Thoracic aorta (tissue), 2 donors: ENCODE measurements around the gene CEACAM8. TPM values are rescaled to one million over a fixed set of nuclear protein-coding genes. Genes with fewer than 3 reads are reported as not detected.

Source experiments
- ATAC-seq: fragments of 150-250 bp; one replicate; pipeline ENCODE4 v1.8.0; 2017; ENCODE audit warnings: low read depth; ENCODE audit not compliant: insufficient number of reproducible peaks, low FRiP score
- DNase-seq: peaks from one replicate; pipeline ENCODE4 v3.0.0-alpha.2; 2020; ENCODE audit warnings: low spot score
- H3K27ac ChIP-seq, 2 donors: fragments of 200-600 bp; sonication (generic); 1 replicate in 1 of 2; 2 replicates in 1 of 2; pipeline ENCODE4 v1.5.1; 2016; ENCODE audit warnings: mild to moderate bottlenecking in 2 of 2, moderate library complexity in 2 of 2
- H3K27me3 ChIP-seq: fragments of 200-600 bp; sonication (generic); replicated peaks from 2 replicates; pipeline ENCODE4 v1.6.0; 2016; ENCODE audit warnings: mild to moderate bottlenecking; ENCODE audit not compliant: insufficient read depth
- H3K36me3 ChIP-seq: fragments of 200-600 bp; sonication (generic); one replicate; pipeline ENCODE4 v1.5.1; 2016
- H3K4me1 ChIP-seq, 2 donors: fragments of 200-600 bp; sonication (generic); 1 replicate in 1 of 2; 2 replicates in 1 of 2; pipeline versions ENCODE4 v1.5.1 to v1.6.0; 2016; ENCODE audit warnings: low read depth in 2 of 2, mild to moderate bottlenecking in 1 of 2; ENCODE audit not compliant: control insufficient read depth in 1 of 2
- H3K4me3 ChIP-seq: fragments of 200-600 bp; sonication (generic); 2 replicates; pipeline ENCODE4 v1.5.1; 2016; ENCODE audit warnings: mild to moderate bottlenecking
- H3K9me3 ChIP-seq: fragments of 200-600 bp; sonication (generic); 2 replicates; pipeline ENCODE4 v1.5.1; 2016
- total RNA-seq, 2 donors: library from RNA; depleted of rRNA; stranded (reverse); fragments of >200 nt; gene quantifications; one replicate each; pipeline versions ENCODE4 v1.1.0 to v1.2.3, GENCODE V29; 2016
- TF ChIP-seq, protein P1 (sequence below): fragments of 200-600 bp; sonication (generic); IDR thresholded peaks from one replicate; pipeline ENCODE4 v1.5.1; 2019; ENCODE audit warnings: antibody characterized with exemption

CEACAM8 gene
- total RNA-seq, 2 donors from 2014 or later: not detected

- ATAC-seq: no peak
Observed at GRCh38 chr19:42606660-42607351, 12.1 kb upstream of the CEACAM8 start.

GRCh38 chr19:42601811-42602443 lies 7.2 kb upstream of the CEACAM8 start:
- no peaks in the 10 kb centered on the region for H3K36me3 ChIP-seq
- no peak overlapping the region for H3K27ac ChIP-seq
- no peaks in the 10 kb centered on the region for H3K4me1 ChIP-seq
- TF ChIP-seq, protein P1, sequence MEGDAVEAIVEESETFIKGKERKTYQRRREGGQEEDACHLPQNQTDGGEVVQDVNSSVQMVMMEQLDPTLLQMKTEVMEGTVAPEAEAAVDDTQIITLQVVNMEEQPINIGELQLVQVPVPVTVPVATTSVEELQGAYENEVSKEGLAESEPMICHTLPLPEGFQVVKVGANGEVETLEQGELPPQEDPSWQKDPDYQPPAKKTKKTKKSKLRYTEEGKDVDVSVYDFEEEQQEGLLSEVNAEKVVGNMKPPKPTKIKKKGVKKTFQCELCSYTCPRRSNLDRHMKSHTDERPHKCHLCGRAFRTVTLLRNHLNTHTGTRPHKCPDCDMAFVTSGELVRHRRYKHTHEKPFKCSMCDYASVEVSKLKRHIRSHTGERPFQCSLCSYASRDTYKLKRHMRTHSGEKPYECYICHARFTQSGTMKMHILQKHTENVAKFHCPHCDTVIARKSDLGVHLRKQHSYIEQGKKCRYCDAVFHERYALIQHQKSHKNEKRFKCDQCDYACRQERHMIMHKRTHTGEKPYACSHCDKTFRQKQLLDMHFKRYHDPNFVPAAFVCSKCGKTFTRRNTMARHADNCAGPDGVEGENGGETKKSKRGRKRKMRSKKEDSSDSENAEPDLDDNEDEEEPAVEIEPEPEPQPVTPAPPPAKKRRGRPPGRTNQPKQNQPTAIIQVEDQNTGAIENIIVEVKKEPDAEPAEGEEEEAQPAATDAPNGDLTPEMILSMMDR: no peak
- DNase-seq: no peak
- H3K9me3 ChIP-seq: no peaks in the 10 kb centered on the region
- no peaks in the 10 kb centered on the region for H3K27me3 ChIP-seq
- ATAC-seq: no peak
- H3K4me3 ChIP-seq: no peak overlapping the region

More at GRCh38 chr19:42606660-42607351, 12.1 kb upstream of the CEACAM8 start:
- no peak for DNase-seq
- TF ChIP-seq, protein P1: peak; percentile 10
- H3K27ac ChIP-seq: no peak overlapping the region
- no peaks in the 10 kb centered on the region for H3K9me3 ChIP-seq
- no peak overlapping the region for H3K4me3 ChIP-seq
- no peaks in the 10 kb centered on the region for H3K27me3 ChIP-seq
- H3K36me3 ChIP-seq: no peaks in the 10 kb centered on the region
- no peaks in the 10 kb centered on the region for H3K4me1 ChIP-seq

- no peaks in the 10 kb centered on the region for H3K36me3 ChIP-seq
- H3K4me3 ChIP-seq: no peak overlapping the region
- H3K4me1 ChIP-seq: no peaks in the 10 kb centered on the region
- DNase-seq: no peak
- H3K27me3 ChIP-seq: no peaks in the 10 kb centered on the region
- ATAC-seq: no peak
- H3K9me3 ChIP-seq: no peaks in the 10 kb centered on the region
- no peak overlapping the region for H3K27ac ChIP-seq
- TF ChIP-seq, protein P1: peak; percentile 82
Observed at GRCh38 chr19:42596391-42597072, 1.8 kb upstream of the CEACAM8 start.

GRCh38 chr19:42595550-42596172 lies 937 bp upstream of the CEACAM8 start:
- Histone ChIP-seq H3K4me1 (no peaks in the 10 kb centered on the region), H3K27ac (no peak overlapping the region), H3K27me3 (no peaks in the 10 kb centered on the region), H3K9me3 (no peaks in the 10 kb centered on the region), H3K36me3 (no peaks in the 10 kb centered on the region), H3K4me3 (no peak overlapping the region)
- TF ChIP-seq, protein P1: no peak
- DNase-seq: no peak
- ATAC-seq: no peak

DNA sequence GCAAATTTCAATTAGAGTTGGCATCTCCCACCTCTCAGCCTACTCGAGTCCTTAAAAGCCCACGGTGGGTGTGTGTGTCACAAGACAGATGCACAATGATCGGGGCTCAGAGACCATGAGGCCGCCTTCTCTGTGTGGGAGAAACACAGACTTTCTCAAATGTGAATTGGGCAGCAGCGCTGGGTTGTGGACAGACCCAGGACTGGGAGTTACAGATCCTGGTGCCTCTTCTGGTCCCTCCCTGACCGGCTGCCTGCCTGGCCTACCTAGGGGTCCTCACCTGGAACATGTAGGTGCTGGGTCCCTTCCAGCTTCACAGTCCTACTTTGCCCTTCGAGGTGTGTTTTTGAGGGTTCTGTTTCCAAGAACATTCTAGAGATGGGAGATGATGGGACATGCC lies 4.9 kb downstream of the CEACAM8 start:
- no peak for ATAC-seq
- no peak for DNase-seq
- no peaks in the 10 kb centered on the region for H3K36me3 ChIP-seq
- no peaks in the 10 kb centered on the region for H3K9me3 ChIP-seq
- TF ChIP-seq, protein P1: no peak
- H3K4me3 ChIP-seq: no peak overlapping the region
- no peak overlapping the region for H3K27ac ChIP-seq
- no peaks in the 10 kb centered on the region for H3K4me1 ChIP-seq
- H3K27me3 ChIP-seq: no peaks in the 10 kb centered on the region
